Measurements from ENCODE around the gene EFCAB8.

The EFCAB8 gene

GRCh38 chr20:32995802-32996201, 137.1 kb downstream of the EFCAB8 start:
- in situ Hi-C loops (cut with HindIII; ENCODE audit: low pct_ligation_motif_present, low sequenced_read_pairs) = no loop called here
- no peaks in the 10 kb centered on the region for H3K27me3 ChIP-seq (replicated peaks)

GRCh38 chr20:32997431-32997830, 138.7 kb downstream of the EFCAB8 start:
- TF ChIP-seq CTCF (IDR thresholded peaks at IDR 0.05; ENCODE audit: low read depth, low read length, missing control alignments) = no peak
- in situ Hi-C loops (cut with HindIII; ENCODE audit: low pct_ligation_motif_present, low sequenced_read_pairs) = no loop called here
- DNase-seq = no peak
- H3K27me3 ChIP-seq (replicated peaks) = no peaks in the 10 kb centered on the region
- no peak overlapping the region for H3K27ac ChIP-seq
- H3K4me3 ChIP-seq (ENCODE audit: low read depth, low read length) = no peak overlapping the region
- no peaks in the 10 kb centered on the region for H3K36me3 ChIP-seq (replicated peaks)

More at GRCh38 chr20:32995802-32996201, 137.1 kb downstream of the EFCAB8 start:
- no peak overlapping the region for H3K4me3 ChIP-seq (ENCODE audit: low read depth, low read length)
- H3K36me3 ChIP-seq (replicated peaks) = no peaks in the 10 kb centered on the region
- DNase-seq = no peak
- TF ChIP-seq CTCF (IDR thresholded peaks at IDR 0.05; ENCODE audit: low read depth, low read length, missing control alignments) = no peak
- no peak overlapping the region for H3K27ac ChIP-seq

GRCh38 chr20:32999603-33000250, 141.0 kb downstream of the EFCAB8 start:
- H3K4me3 ChIP-seq (ENCODE audit: low read depth, low read length) = no peak overlapping the region
- no peak for DNase-seq
- in situ Hi-C loops (cut with HindIII; ENCODE audit: low pct_ligation_motif_present, low sequenced_read_pairs) = no loop called here
- TF ChIP-seq CTCF (IDR thresholded peaks at IDR 0.05; ENCODE audit: low read depth, low read length, missing control alignments) = no peak
- no peaks in the 10 kb centered on the region for H3K27me3 ChIP-seq (replicated peaks)
- H3K36me3 ChIP-seq (replicated peaks) = no peaks in the 10 kb centered on the region
- no peak overlapping the region for H3K27ac ChIP-seq

- H3K4me3 ChIP-seq (ENCODE audit: low read depth, low read length) = no peak overlapping the region
- DNase-seq = no peak
- no peak for TF ChIP-seq CTCF (IDR thresholded peaks at IDR 0.05; ENCODE audit: low read depth, low read length, missing control alignments)
- H3K36me3 ChIP-seq (replicated peaks) = no peaks in the 10 kb centered on the region
- in situ Hi-C loops (cut with HindIII; ENCODE audit: low pct_ligation_motif_present, low sequenced_read_pairs) = no loop called here
- H3K27ac ChIP-seq = no peak overlapping the region
- no peaks in the 10 kb centered on the region for H3K27me3 ChIP-seq (replicated peaks)
Measured at GRCh38 chr20:33000802-33001466, 142.2 kb downstream of the EFCAB8 start.

GRCh38 chr20:33002087-33002808, 143.5 kb downstream of the EFCAB8 start:
- Histone ChIP-seq H3K27ac (no peak overlapping the region), H3K36me3 (replicated peaks) (no peaks in the 10 kb centered on the region), H3K4me3 (ENCODE audit: low read depth, low read length) (no peak overlapping the region), H3K27me3 (replicated peaks) (no peaks in the 10 kb centered on the region)
- no peak for TF ChIP-seq CTCF (IDR thresholded peaks at IDR 0.05; ENCODE audit: low read depth, low read length, missing control alignments)
- in situ Hi-C loops (cut with HindIII; ENCODE audit: low pct_ligation_motif_present, low sequenced_read_pairs) = no loop called here
- DNase-seq = no peak
